Breast epithelium (tissue), 4 donors: ENCODE measurements around the gene YIPF1. TPM values are rescaled to one million over a fixed set of nuclear protein-coding genes. Genes with fewer than 3 reads are reported as not detected.

ENCODE experiments used
- DNase-seq, 2 donors: peaks; one replicate each; pipeline ENCODE4 v3.0.0-alpha.2; 2019; ENCODE audit warnings: low spot score in 2 of 2
- H3K27ac ChIP-seq, 2 donors: fragments of 200-600 bp; sonication (generic) in 1 of 2; one replicate each; pipeline ENCODE4 v1.5.1; 2016 to 2019; ENCODE audit warnings: mild to moderate bottlenecking in 1 of 2
- H3K27me3 ChIP-seq, 2 donors: fragments of 200-600 bp; sonication (generic) in 1 of 2; one replicate each; pipeline versions ENCODE4 v1.5.1 to v1.6.0; 2017 to 2019; ENCODE audit warnings: control low read depth in 1 of 2, mild to moderate bottlenecking in 1 of 2
- H3K36me3 ChIP-seq: fragments of 200-600 bp; one replicate; pipeline ENCODE4 v1.5.1; 2019
- H3K4me1 ChIP-seq, 2 donors: fragments of 200-600 bp; sonication (generic); one replicate each; pipeline ENCODE4 v1.5.1; 2016 to 2019; ENCODE audit warnings: control low read depth in 1 of 2
- H3K4me3 ChIP-seq, 3 donors: fragments of 200-600 bp; sonication (generic); 1 replicate in 2 of 3; 2 replicates in 1 of 3; pipeline ENCODE4 v1.5.1; 2016 to 2019; ENCODE audit warnings: mild to moderate bottlenecking in 3 of 3, moderate library complexity in 2 of 3
- H3K9me3 ChIP-seq, 2 donors: fragments of 200-600 bp; sonication (generic) in 1 of 2; one replicate each; pipeline ENCODE4 v1.5.1; 2016 to 2019; ENCODE audit warnings: control low read depth in 1 of 2
- CTCF ChIP-seq, 3 donors: fragments of 450-650 bp; IDR thresholded peaks; one replicate each; pipeline ENCODE4 v1.5.1; 2016 to 2017; ENCODE audit warnings: antibody characterized with exemption in 3 of 3, mild to moderate bottlenecking in 3 of 3, moderate library complexity in 3 of 3
- POLR2A ChIP-seq: fragments of 450-650 bp; IDR thresholded peaks from one replicate; pipeline ENCODE4 v1.6.1; 2016; ENCODE audit warnings: antibody characterized with exemption, mild to moderate bottlenecking, moderate library complexity
- POLR2AphosphoS5 ChIP-seq, 3 donors: sonication (generic); formaldehyde crosslinking; IDR thresholded peaks; one replicate each; pipeline ENCODE4 v1.6.1; 2017; ENCODE audit warnings: antibody characterized with exemption in 3 of 3
- intact Hi-C: fragments of 100-400 bp; cut with DNase I; formaldehyde crosslinking; loops from one replicate; pipeline ENCODE4 v1.15.1; 2023; ENCODE audit warnings: low total_unique reads
- total RNA-seq, 3 donors: library from RNA; depleted of rRNA; stranded (reverse); fragments of >200 nt; gene quantifications; one replicate each; pipeline ENCODE4 v1.1.0, GENCODE V29; 2016

YIPF1 gene
- total RNA-seq, 3 donors from 2014 or later: 21.3 to 43.6 (median 40.7) TPM

- Histone ChIP-seq H3K4me3 (no peak overlapping the region), H3K36me3 (no peaks in the 10 kb centered on the region), H3K4me1 (no peaks in the 10 kb centered on the region), H3K27me3 (no peaks in the 10 kb centered on the region), H3K27ac (no peak overlapping the region), H3K9me3 (no peaks in the 10 kb centered on the region)
- TF ChIP-seq POLR2A: no peak
- no peak for TF ChIP-seq CTCF (IDR thresholded peaks at IDR 0.05)
- TF ChIP-seq POLR2AphosphoS5 (IDR thresholded peaks at IDR 0.05): no peak
- intact Hi-C loops: no loop called here
- DNase-seq: no peak
Observed at GRCh38 chr1:53930932-53931331, 41.3 kb upstream of the YIPF1 start.

GRCh38 chr1:53929246-53929960 lies 39.8 kb upstream of the YIPF1 start:
- TF ChIP-seq CTCF (IDR thresholded peaks at IDR 0.05) (no peak), POLR2A (no peak), POLR2AphosphoS5 (IDR thresholded peaks at IDR 0.05) (no peak)
- no peak overlapping the region for H3K4me3 ChIP-seq
- H3K9me3 ChIP-seq: no peaks in the 10 kb centered on the region
- H3K27me3 ChIP-seq: no peaks in the 10 kb centered on the region
- intact Hi-C loops: no loop called here
- H3K4me1 ChIP-seq: no peaks in the 10 kb centered on the region
- DNase-seq: no peak
- no peak overlapping the region for H3K27ac ChIP-seq
- H3K36me3 ChIP-seq: no peaks in the 10 kb centered on the region

- H3K36me3 ChIP-seq: no peaks in the 10 kb centered on the region
Observed at GRCh38 chr1:53927376-53927881, 37.8 kb upstream of the YIPF1 start.

GRCh38 chr1:53919675-53920066 lies 30.1 kb upstream of the YIPF1 start:
- Histone ChIP-seq H3K36me3 (peaks cover 4% of the 10 kb centered on the region), H3K4me3 (no peak overlapping the region), H3K4me1 (peaks cover 0 to 9% of the 10 kb centered on the region in 2 donors), H3K27me3 (no peaks in the 10 kb centered on the region), H3K9me3 (no peaks in the 10 kb centered on the region), H3K27ac (no peak overlapping the region)
- intact Hi-C loops: loop anchor here (10.0 kb wide), 1 partner anchor 1555 kb away; the partner anchor contains the start of gene CC2D1B
- no peak for TF ChIP-seq POLR2A
- no peak for TF ChIP-seq CTCF (IDR thresholded peaks at IDR 0.05)
- no peak for TF ChIP-seq POLR2AphosphoS5 (IDR thresholded peaks at IDR 0.05)
- DNase-seq: no peak

More at GRCh38 chr1:53927376-53927881, 37.8 kb upstream of the YIPF1 start:
- Histone ChIP-seq H3K27ac (no peak overlapping the region), H3K9me3 (no peaks in the 10 kb centered on the region), H3K27me3 (no peaks in the 10 kb centered on the region), H3K4me3 (no peak overlapping the region), H3K4me1 (no peaks in the 10 kb centered on the region)
- no peak for DNase-seq
- intact Hi-C loops: no loop called here
- TF ChIP-seq POLR2AphosphoS5 (IDR thresholded peaks at IDR 0.05): no peak
- TF ChIP-seq CTCF (IDR thresholded peaks at IDR 0.05): no peak
- TF ChIP-seq POLR2A: no peak

GRCh38 chr1:53918343-53918742 lies 28.7 kb upstream of the YIPF1 start:
- H3K27ac ChIP-seq: no peak overlapping the region
- H3K4me3 ChIP-seq: no peak overlapping the region

More at GRCh38 chr1:53918343-53918742, 28.7 kb upstream of the YIPF1 start:
- DNase-seq: no peak
- peaks cover 0 to 9% of the 10 kb centered on the region in 2 donors for H3K4me1 ChIP-seq
- TF ChIP-seq CTCF (IDR thresholded peaks at IDR 0.05): no peak
- H3K9me3 ChIP-seq: no peaks in the 10 kb centered on the region
- H3K36me3 ChIP-seq: peaks cover 4% of the 10 kb centered on the region
- H3K27me3 ChIP-seq: no peaks in the 10 kb centered on the region
- intact Hi-C loops: loop anchor here (10.0 kb wide), 1 partner anchor 1554 kb away; the partner anchor contains the start of gene CC2D1B
